GM23248 (cell line): ENCODE measurements around the gene NLRC5.

Experiments
- EZH2 ChIP-seq: fragments of 200-600 bp; sonication (generic); IDR thresholded peaks from 2 replicates; pipeline ENCODE4 v1.6.1; 2018; ENCODE audit warnings: antibody characterized with exemption, mild to moderate bottlenecking; ENCODE audit not compliant: insufficient read depth, poor library complexity, severe bottlenecking
- EZH2phosphoT487 ChIP-seq: fragments of 200-600 bp; sonication (generic); IDR thresholded peaks from 2 replicates; pipeline ENCODE4 v1.6.1; 2018; ENCODE audit warnings: antibody characterized with exemption, moderate library complexity, mild to moderate bottlenecking, low read depth; ENCODE audit not compliant: insufficient read depth

DNA sequence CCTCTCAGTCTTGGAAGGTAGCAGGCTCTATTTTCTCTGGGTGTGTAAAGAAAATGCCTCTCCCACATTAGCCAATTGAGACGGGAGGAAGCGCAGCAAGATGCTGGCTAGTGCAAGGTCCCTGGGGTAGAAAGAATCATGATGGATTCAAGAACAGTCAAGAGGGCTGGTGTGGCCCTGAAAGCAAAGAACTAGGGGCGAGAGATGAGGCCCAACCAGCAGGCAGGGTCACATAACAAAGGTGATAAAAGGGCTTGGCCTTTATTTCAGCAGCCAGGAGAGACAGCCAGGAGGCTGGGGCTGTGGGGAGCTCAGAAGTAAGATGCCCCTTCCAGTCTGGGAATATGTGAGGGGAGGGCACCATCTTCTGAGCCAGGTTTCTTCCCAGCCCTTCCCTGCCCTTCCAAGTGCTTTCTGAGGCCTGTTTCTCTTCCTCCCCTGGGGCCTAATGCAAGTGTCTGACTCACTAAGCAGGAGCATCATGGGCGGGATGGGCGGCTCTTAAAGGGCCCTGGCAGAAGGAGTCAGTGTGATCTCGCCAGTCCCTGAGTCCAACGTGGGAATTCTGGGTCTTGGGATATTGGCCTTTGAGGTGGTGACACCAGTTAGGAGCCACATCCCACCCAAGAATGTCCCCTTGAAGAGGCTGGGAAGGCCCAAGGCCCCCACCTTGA lies 3.9 kb upstream of the NLRC5 start:
- no peak for TF ChIP-seq EZH2
- TF ChIP-seq EZH2phosphoT487 = no peak
